Keratinocyte (primary cell): Measurements from ENCODE around the gene FCF1.

Experiments
- EZH2 ChIP-seq: IDR thresholded peaks from one replicate; pipeline ENCODE4 v1.6.1; 2012; ENCODE audit warnings: inconsistent platforms, mild to moderate bottlenecking, low read length, moderate library complexity
- TF ChIP-seq, protein P1 (sequence below), 3 experiments: IDR thresholded peaks in 1 of 3; conservative IDR thresholded peaks in 1 of 3; optimal IDR thresholded peaks in 1 of 3; 2 replicates in 2 of 3; 3 replicates in 1 of 3; pipeline versions ENCODE3 to v1.5.1; 2011; ENCODE audit warnings: low read length in 3 of 3, mild to moderate bottlenecking in 3 of 3, moderate library complexity in 2 of 3, control low read depth in 1 of 3, inconsistent platforms in 1 of 3; ENCODE audit not compliant: insufficient read depth in 2 of 3; ENCODE audit errors: extremely low read depth in 1 of 3

DNA sequence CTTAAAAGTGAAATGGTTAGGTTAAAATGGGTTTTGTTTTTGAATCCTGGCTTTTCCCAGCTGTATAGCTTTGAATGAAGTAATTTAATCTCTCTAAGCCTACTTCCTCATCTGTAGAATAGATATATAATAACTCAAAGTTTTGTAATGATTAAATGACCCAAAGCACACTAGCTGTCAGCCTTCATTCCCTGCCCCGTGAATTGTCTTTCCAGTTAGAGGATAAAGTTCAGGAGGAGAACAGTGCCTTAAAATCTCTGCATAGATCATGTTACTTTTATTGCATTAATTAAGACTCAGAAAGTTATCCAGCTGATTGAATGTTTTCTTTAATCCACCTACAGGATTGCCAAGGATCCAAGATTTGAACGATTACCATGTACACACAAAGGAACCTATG, 19.4 kb downstream of the FCF1 start:
- TF ChIP-seq, protein P1, sequence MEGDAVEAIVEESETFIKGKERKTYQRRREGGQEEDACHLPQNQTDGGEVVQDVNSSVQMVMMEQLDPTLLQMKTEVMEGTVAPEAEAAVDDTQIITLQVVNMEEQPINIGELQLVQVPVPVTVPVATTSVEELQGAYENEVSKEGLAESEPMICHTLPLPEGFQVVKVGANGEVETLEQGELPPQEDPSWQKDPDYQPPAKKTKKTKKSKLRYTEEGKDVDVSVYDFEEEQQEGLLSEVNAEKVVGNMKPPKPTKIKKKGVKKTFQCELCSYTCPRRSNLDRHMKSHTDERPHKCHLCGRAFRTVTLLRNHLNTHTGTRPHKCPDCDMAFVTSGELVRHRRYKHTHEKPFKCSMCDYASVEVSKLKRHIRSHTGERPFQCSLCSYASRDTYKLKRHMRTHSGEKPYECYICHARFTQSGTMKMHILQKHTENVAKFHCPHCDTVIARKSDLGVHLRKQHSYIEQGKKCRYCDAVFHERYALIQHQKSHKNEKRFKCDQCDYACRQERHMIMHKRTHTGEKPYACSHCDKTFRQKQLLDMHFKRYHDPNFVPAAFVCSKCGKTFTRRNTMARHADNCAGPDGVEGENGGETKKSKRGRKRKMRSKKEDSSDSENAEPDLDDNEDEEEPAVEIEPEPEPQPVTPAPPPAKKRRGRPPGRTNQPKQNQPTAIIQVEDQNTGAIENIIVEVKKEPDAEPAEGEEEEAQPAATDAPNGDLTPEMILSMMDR (optimal IDR thresholded peaks at IDR 0.05 in 1 of 3, IDR thresholded peaks at IDR 0.05 in 1 of 3, conservative IDR thresholded peaks at IDR 0.05 in 1 of 3; ENCODE audit: extremely low read depth in 1 of 3, insufficient read depth in 2 of 3, low read length in 3 of 3): no peak
- no peak for TF ChIP-seq EZH2
